GM19043 (cell line): ENCODE data around the gene DDX49.
"Not testable (repeated sequence)": the region's sequence is repeated elsewhere in the genome, so short reads cannot be mapped to it uniquely, and the experiment has no call there.

Source experiments
- ATAC-seq: cut with Tn5 transposase; IDR thresholded peaks from one replicate; pipeline ENCODE4 v1.9.1; 2021; ENCODE audit warnings: low read depth; ENCODE audit not compliant: unreplicated experiment

The DDX49 gene

DNA sequence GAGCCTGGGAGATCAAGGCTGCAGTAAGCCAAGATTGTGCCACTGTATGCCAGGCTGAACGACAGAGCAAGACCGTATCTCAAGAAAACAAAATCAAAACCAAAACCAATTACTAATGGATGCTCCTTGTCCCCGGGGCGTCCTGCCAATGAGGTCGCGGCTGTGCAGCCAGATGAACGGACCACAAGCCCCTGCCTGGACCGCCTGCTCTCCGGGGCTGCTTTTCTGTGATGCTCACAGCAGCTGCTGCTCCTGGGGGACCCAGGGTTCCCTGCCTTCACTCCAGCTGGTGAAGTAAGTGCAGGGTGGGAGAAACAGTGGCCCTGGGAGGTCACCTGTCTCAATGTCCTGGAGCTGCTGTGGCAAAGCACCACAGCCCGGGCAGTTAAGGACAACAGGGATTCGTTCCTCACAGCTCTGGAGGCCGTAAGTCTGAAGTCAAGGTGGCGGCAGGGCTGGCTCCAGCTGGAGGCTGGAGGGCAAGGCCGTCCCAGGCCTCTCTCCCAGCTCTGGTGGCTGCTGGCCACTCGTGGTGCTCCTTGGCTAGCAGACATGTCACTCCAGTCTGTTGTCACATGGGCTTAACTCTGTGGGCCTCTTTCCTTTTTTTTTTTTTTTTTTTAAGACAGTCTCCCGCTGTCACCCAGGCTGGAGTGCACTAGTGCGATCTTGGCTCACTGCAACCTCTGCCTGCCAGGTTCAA is 10.4 kb upstream of the DDX49 start:
- ATAC-seq: no peak

DNA sequence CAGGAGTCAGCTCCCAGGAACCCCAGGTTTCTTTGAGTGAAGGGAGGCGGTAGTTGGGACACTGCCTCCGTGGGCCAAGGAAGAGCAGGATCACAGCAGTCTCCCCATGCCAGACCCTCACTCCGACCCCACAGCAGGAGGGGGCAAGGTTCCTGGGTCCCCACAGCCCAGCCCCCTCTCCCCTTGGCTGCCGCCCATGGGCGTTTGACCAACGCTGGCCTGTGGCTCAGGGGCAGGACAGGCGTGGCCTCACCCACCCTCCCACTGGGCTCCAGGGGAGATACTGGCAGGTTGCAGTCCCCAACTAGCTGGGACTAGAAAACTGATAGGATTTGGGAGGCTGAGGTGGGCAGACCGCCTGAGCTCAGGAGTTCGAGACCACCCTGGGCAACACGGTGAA is 9.5 kb upstream of the DDX49 start:
- ATAC-seq: no peak

DNA sequence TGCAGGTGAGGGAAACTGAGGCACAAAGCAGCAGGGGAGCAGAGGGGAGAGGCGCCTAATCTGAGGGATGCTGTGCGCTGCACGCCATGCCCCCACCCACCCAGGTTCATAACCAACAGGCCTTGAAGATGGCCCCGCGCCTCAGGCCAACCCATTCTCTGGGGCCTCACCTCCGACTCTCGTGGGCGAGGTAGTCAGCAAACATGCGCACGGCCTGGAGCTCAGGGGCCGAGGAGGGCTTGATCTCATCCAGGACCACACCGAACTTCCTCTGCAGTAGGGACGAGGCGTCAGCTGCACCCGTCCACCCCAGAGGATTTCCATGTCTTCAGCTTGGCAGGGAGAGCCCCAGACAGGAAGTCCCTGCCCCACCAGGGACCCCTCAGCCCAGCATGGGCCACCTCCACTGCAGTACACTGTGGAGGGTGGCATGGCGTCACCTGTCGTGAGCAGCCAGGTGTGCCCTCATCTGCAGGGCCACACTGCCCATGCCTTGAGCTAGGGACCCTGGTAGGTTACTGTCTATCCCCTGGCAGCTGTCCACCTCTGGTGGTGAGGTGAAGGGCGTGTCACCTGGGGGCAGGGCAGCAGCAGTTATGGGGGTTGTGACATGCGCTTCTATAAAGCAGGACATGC is 8.6 kb upstream of the DDX49 start:
- ATAC-seq: no peak

GRCh38 chr19:18912933-18913332 is 6.6 kb upstream of the DDX49 start:
- no peak for ATAC-seq

- no peak for ATAC-seq
Observed at GRCh38 chr19:18913466-18913865, 6.0 kb upstream of the DDX49 start.

- no peak for ATAC-seq
Observed at GRCh38 chr19:18915639-18916038, 3.9 kb upstream of the DDX49 start.

- ATAC-seq: not testable (repeated sequence)
Observed at GRCh38 chr19:18917593-18917992, 1.9 kb upstream of the DDX49 start.

GRCh38 chr19:18919900-18920214 is 342 bp downstream of the DDX49 start:
- no peak for ATAC-seq

- ATAC-seq: no peak
Observed at GRCh38 chr19:18920400-18920799, 885 bp downstream of the DDX49 start.

- ATAC-seq: no peak
Observed at GRCh38 chr19:18921593-18921992, 2.1 kb downstream of the DDX49 start.

- ATAC-seq: no peak
Observed at GRCh38 chr19:18922228-18922985, 2.9 kb downstream of the DDX49 start.

- ATAC-seq: no peak
Observed at GRCh38 chr19:18924684-18925213, 5.2 kb downstream of the DDX49 start.

DNA sequence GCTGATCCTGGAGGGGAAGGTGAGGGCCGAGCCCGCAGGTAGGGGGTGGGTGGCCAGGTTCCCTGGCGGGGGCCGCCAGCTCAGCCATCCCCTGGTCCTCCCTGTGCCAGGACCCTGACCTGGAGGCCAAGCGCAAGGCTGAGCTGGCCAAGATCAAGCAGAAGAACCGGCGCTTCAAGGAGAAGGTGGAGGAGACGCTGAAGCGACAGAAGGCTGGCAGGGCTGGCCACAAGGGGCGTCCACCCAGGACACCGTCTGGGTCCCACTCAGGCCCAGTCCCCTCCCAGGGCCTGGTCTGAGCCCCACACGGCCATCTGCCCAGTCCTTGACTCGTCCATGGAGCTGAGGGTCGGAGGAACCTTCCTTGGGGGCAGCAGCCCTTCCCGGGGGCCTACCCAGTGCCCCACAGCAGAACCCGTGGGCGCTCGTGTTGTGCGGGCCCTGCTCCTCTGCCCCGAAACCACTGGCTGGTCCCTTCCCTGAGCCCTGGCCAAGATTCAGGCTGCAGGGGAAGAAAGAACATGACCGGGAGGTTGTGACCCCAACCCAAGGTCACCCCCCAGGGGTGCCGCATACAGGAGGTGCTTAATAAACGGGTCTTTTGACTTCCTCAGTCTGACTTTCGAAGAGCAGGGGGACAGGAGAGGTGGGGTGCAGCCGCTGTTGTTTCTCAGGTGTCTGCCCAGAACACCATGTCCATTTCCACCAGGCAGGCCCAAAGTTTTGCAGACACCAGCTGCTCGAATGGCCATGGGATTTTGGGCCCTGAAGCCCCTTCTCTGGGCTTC is 8.7 kb downstream of the DDX49 start:
- ATAC-seq: no peak

- no peak for ATAC-seq
Observed at GRCh38 chr19:18929311-18929710, 9.8 kb downstream of the DDX49 start.

DNA sequence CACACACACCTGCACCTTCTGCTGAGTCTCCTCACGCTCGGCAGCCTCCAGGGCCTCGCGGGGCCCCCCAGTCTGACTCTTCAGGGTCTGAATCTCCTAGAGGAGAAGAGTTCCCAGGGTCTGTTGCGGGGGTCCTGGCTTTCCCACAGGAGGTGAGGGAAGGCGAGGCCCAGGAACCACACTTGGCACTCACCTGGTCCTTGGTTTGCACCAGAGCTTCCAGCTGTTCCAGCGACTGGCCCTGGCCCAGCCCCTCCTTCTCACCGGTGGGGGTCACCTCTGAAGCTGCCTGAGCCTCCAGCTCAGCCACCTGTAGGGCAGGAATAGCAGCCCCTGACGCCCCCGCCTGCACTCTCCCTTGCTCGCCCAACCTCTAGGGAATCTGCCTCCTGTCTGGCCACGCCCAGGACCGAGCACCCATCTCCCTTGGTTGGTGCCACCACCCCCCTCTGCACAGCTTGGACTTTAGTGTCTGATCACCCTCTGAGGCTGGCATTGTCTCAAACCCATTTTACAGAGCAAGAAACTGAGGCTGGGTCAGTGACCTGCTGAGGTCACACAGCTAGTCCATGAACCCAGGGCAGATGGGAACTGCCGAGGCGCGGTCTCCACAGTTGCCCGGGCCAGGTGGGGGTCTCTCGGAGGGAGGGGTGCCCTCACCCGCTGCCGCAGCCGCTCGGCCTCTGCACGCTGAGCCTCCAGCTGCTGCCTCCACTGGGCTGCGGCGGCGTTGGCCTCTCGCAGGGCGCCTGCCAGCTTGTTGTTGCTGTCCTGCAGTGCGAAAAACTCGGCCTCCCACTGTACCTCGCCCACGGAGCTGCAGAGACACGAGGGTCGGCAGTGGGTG is 12.0 kb downstream of the DDX49 start:
- no peak for ATAC-seq

- no peak for ATAC-seq
Observed at GRCh38 chr19:18932216-18932841, 12.8 kb downstream of the DDX49 start.

DNA sequence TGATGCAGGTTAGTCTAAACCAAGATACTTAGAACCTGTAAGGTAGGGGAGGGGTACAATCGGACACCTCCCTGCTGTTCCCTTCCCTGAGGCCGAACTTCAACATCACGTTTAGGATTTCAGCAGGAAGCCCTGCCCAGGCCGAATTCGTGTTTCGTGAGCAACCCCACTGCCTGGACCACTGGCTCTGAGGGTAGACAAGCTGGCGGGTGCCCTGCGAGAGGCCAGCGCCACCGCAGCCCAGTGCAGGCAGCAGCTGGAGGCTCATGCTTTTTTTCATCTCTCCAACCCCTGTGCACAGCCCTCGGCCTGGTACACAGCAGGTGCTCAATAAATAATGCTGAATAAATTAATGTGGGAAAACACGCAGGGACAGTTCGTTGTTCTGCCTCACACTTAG is 13.8 kb downstream of the DDX49 start:
- ATAC-seq: no peak

DNA sequence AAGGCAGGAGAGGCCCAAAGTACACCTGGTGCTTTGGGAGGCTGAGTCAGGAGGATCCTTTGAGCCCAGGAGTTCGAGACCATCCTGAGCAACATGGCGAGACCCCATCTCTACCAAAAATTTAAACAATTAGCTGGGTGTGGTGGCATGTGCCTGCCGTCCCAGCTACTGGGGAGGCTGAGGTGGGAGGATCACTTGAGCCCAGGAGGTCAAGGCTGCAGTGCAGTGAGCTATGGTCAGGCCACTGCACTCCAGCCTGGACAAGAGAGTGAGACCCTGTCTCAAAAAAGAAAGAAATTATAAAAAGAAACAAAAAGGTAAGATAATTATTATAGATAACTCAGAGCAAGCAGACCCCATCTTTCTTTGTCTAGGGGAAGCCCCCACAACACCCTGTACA is 19.6 kb downstream of the DDX49 start:
- no peak for ATAC-seq

DNA sequence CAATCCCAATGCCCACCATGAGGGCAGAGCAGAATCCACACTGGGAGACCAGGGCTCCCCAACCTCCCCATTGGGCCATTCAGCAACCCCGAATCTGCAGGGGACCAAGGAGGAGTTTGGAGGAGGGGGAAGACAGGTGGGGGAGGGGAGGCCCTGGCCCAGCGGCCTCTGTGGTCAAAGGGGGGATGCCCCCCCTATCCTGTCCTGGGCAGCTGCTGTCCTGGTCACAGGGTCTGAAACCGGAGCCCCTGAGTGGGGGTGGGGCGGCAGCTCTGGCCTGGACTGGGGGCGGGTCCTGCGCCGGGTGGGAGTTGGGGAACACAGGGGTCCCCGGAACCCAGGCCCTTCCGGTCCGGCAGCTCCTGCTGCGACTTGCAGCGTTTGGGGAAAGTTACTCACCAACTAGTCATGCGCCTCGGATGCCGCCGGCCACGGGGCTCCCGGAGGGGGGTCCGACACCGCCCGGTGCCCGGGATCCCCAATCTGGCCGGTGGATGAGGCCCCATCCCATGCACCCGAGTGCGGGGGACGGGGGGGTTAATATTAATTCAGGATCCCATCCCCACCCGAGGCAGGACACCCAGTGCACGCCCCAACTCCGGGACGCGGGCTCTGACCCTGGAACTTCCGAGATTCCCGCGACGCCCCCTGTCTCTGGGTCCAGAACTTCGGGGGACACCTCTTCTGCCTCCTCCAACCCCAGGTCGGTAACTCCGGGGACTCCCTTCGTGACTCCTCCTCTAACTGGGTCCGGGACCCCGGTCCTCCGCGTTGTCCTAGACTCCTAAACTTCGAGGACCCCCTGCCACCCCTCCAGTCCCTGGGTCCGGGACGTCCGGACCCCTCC is 20.6 kb downstream of the DDX49 start:
- ATAC-seq: no peak
